Hepatocyte (in vitro differentiated cells): ENCODE measurements around the gene CHN1.

Experiments used
- CTCF ChIP-seq: fragments of 200-600 bp; sonication (generic); IDR thresholded peaks from 2 replicates; pipeline ENCODE4 v1.5.1; 2016; ENCODE audit warnings: antibody characterized with exemption, mild to moderate bottlenecking; ENCODE audit not compliant: poor library complexity
- EZH2 ChIP-seq: fragments of 200-600 bp; sonication (generic); IDR thresholded peaks from 2 replicates; pipeline ENCODE4 v1.6.1; 2016; ENCODE audit warnings: antibody characterized with exemption, mild to moderate bottlenecking, borderline replicate concordance

- no peak for TF ChIP-seq EZH2
- TF ChIP-seq CTCF, result no peak
Measured at GRCh38 chr2:174805803-174806202, 199.4 kb downstream of the CHN1 start.
